Measurements from ENCODE around the gene DHRS4.

DHRS4 gene

GRCh38 chr14:23953464-23954278, at the start of gene DHRS4:
TSS of gene DHRS4 (plus strand) at chr14:23953770. CDS start at chr14:23953789, 19 bp downstream.
- peak; percentile 78 for DNase-seq (ENCODE audit: low spot score)

DNA sequence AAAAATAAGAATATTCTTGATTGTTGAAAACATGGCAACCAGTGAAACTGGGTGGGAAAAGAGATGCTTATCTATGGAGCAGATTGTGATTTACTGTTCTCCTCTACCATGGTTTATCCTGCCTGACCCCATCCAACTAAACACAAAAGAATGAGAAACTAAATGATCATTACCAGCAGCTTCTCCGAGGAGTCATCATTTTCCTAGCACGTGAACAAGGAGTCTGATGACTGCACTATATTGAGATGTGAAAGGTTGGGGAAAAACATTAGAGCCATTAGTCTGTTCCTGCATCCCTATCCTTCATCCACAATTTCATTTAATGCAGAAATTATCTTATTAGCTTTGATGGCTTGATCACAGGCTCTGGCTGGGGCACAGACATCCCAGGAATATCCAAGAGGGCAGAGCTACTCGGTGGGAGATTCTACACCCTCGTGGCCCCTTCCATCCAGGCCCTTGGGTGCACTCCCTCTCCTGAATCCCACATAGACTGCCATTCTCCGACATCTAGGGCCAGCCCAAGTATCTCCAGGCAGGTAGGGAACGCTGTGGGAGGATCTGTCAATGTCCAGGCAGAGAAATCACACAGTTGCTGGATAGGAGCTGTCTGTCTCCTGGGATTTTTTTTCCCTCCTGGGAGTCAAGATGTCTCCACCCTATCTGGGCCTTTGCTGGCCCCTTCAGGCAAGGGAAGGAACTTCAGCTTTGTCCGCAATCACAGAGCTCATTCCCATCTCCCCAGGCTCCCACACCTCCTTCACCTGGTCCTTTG, 43.3 kb upstream of the DHRS4 start:
- DNase-seq (ENCODE audit: low spot score), result peak; percentile 76

DNA sequence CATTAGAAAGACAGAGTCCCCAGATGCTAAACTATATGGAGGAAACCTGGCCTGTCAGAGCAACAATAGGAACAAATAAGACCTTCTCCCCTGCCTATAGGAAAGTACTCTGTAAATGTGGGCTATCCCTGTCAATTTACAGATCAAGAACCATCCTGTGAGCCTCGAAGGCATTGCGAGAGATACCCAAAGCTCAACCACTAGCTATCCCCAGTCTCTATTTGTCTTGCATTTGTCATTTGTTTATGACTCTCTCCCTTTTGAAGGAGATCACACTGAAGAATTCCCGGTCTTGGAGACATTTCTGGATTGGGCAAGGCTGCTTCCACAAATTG, 42.7 kb upstream of the DHRS4 start:
- no peak for DNase-seq (ENCODE audit: low spot score)

DNA sequence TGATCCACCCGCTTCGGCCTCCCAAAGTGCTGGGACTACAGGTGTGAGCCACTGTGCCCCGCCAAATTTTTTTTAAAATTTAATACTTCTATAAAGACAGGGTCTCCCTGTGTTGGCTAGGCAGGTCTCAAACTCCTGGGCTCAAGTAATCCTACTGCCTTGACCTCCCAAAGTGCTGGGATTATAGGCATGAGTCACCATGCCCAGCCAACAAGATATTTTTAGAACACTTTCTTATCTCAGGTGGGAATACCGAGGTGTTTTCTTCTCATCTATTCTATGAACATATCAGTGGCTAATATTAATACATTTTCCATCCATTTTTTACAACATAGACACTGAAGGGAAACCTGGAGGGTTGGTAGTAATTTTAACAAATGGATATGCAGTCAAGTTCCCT, 38.0 kb upstream of the DHRS4 start:
- DNase-seq (ENCODE audit: low spot score), result no peak

- no peak for DNase-seq (ENCODE audit: low spot score)
These were observed 37.6 kb upstream of the DHRS4 start for GRCh38 chr14:23916004-23916403.

DNA sequence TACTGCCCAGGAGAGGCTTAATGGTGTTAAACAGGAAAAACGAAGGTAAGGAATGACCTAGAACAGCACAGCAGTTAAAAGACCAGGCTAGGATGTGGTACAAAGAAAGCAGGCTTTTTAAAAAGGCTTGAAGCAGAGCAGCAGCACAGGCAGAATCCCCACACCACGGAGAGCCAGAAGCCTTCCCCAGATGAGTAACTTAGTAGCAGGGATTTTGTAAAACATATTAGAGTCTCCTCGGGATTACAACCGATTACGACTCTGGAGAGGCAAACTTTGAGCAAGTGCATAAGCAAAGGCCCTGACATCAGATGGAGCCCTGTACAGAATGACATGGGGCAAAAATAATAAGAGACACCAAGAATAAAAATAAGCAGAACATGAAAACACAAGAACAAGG, 37.1 kb upstream of the DHRS4 start:
- no peak for DNase-seq (ENCODE audit: low spot score)

DNA sequence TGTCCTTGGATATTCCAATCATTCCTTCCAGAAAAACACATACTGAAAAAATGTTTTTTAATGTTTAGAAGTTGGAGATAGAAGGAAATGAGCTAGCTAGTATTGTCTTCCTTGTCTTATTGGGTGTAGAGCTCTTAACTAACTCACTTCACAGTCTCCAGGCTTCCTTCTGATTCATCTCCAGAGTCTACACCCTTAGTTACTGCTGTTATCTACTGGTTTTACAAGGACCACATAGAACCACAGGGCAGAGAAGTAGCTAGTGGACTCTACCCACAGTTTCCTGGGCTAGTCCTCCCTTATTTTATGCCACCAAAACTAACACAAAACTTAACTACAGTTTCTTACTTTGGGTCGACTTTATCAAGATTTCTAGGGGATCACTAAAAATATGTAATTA, 31.0 kb upstream of the DHRS4 start:
- no peak for DNase-seq (ENCODE audit: low spot score)

DNA sequence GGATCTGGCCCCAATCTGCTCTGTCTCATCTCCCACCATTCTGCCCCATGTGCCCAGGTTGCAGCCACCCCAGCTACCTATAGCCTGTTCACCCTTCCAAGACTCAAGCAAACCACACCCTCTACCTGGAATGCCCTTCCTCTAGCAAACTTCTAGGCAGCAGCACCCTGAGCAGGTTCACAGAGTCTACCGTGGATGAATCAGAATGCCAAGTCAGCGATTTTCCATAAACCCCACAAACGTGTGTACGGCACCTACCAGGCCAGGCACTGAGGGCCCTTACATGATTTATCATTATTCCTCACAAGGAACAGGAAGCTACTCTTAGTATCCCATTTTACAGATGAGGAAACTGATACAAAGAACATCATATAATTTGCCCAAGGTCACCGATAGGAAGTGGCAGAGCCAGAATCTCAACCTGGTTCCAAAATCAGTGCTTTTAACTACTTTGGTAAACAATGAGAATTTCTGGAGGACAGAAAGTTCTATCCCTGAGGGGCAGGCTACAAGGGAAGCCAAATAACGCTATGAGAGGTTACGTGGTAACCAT, 28.0 kb upstream of the DHRS4 start:
- DNase-seq (ENCODE audit: low spot score), result no peak

- DNase-seq (ENCODE audit: low spot score), result no peak
These were observed 27.0 kb upstream of the DHRS4 start for GRCh38 chr14:23926543-23926942.

GRCh38 chr14:23929136-23929535, 24.4 kb upstream of the DHRS4 start:
- DNase-seq (ENCODE audit: low spot score), result no peak

- peak; percentile 69 for DNase-seq (ENCODE audit: low spot score)
These were observed 23.7 kb upstream of the DHRS4 start for GRCh38 chr14:23929822-23930294.

DNA sequence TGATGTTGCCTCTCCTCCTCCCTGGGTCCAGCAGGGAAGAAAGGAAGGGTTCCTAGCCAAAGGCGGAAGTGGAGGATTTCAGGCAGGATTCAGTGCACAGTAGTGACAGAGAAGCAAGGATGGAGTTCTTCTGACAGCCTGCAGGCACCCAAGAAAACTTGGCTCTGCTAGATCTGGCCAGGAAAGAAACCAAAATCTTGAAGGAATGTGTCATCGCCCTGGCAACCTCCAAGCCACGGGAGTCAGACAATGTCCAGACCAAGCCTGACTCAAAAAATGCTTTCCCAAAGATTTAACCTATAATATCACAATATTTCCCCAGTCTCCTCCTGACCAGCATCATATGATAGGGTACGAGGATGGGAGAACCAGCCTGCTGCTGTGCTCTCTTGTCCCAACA, 22.8 kb upstream of the DHRS4 start:
- no peak for DNase-seq (ENCODE audit: low spot score)

DNA sequence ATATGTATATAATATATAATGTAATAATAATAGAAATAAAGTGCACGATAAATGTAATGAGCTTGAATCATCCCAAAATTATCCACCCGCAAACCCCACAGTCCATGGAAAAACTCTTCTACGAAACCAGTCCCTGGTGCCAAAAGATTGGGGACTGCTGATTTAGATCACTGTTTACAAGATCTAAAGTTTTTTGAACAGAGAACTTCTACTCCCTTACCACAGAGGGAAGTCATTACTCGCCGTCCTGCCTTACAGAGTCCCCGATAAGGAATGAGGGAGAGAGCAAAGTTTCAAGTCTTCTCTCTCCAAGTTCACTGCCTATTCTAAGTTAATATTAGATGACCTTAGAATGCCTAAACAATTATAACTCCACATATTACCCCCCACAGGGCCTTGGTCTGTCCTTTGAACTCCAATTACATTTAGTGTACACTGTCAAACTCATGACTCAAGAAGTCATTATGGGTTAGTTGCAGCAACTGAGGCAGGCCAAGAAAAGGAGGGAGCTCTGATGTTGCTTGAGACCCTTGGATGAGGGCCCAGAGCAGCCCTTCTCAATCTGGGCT, 21.8 kb upstream of the DHRS4 start:
- DNase-seq (ENCODE audit: low spot score), result no peak

DNA sequence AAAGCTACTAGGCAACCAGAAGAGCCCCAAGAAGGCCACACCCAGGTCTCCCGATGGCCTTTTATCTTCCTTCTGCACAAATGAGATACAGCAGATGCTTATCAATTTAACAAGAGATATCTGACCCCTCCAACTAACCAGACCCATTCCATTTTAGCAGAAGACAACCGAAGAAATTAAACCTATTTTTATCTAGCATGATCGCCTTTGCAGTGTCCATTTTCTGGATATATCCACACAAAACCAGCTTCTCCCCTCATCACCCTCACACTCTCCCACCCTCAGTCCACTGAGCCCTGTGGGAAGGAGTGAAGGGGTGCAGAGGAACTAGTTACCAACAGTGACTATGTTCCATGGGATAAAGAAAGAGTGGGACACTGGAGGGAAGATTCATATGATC, 20.9 kb upstream of the DHRS4 start:
- DNase-seq (ENCODE audit: low spot score), result no peak

GRCh38 chr14:23933108-23933741, 20.3 kb upstream of the DHRS4 start:
- DNase-seq (ENCODE audit: low spot score), result no peak

GRCh38 chr14:23933742-23934128, 19.8 kb upstream of the DHRS4 start:
- DNase-seq (ENCODE audit: low spot score), result no peak

GRCh38 chr14:23935158-23935557, 18.4 kb upstream of the DHRS4 start:
- no peak for DNase-seq (ENCODE audit: low spot score)

- no peak for DNase-seq (ENCODE audit: low spot score)
These were observed 17.3 kb upstream of the DHRS4 start for GRCh38 chr14:23936084-23936829.

DNA sequence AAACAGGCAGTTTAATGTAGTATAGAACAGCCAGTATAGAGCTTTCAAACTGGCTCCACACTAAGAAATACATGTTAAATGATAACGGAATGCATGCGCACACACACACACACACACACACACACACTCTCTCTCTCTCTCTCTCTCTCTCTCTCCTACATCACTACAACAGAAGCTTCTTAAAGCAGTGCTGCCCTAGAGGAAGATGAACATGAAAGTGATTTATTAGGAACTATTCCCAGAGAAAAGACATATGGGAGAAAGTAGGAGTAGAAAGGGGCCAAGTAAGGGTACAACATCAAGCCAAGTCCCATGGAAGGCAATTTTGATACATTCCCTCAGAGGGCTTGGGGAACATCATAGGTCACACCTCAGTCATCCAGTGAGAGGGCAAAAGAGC, 16.4 kb upstream of the DHRS4 start:
- no peak for DNase-seq (ENCODE audit: low spot score)

DNA sequence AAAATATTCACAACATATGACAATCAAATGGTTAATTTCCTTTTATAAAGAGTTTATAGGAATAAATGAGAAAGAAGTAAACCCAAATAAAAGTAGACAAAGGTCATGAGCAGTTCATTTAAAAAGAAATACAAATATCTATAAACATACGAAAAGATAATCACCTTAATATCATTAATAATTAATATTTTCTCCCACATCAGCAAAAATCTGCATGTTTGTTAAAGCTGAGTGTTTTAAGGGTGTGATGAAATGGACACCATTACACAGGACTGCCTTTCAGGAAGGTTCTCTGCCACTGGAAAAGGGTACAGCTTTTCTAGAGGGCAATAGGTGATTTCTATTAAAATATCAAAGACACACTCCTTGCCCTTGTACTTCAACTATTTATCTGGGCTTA, 14.7 kb upstream of the DHRS4 start:
- no peak for DNase-seq (ENCODE audit: low spot score)

DNA sequence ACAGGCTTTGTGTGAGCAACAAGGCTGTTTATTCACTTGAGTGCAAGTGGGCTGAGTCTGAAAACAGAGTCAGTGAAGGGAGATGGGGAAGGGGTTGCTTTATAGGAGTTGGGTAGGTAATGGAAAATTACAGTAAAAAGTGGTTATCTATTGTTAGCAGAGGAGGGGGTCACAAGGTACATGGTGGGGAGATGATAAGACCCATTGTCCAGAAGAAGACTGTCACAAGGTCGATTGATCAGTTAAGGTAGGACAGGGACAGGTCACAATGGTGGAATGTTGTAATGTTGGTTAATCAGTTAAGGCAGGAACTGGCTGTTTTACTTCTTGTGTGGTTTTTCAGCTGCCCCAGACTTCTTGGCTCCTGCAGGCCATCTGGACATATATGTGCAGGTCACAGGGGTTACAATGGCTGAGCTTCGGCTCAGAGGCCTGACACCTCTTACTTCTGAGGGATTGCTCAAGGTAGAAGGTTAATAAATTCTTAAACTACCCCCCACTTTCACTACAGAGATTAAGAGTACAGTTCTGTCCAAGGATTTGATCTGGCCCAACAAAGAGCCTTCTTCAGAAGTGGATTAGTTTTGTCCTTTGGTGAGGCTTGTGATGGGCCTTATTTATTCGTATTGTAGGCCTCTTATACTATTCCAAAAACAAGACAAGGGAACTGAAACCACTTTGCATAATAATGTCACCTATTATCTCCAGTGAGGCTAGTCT, 13.8 kb upstream of the DHRS4 start:
- no peak for DNase-seq (ENCODE audit: low spot score)
